OCI-LY7 (cell line): ENCODE measurements around the gene TMCC1. TPM values are rescaled to one million over a fixed set of nuclear protein-coding genes. Genes with fewer than 3 reads are reported as not detected.

Source experiments
- BruUV-seq: library from RNA; stranded (reverse); fragments of 400-500 nt; replicated peaks from 2 replicates; lab custom pipeline; 2021; lab: Mats Ljungman, UMichigan
- CTCF ChIA-PET: fragments of 300-600 bp; sonication (Branson Sonifier 250); formaldehyde crosslinking; loops from one replicate; lab custom pipeline; 2022; ENCODE audit warnings: antibody characterized with exemption; ENCODE audit not compliant: unreplicated experiment; lab: Charles Lee
- POLR2A ChIA-PET: fragments of 300-600 bp; sonication (Branson Sonifier 250); formaldehyde crosslinking; loops from one replicate; lab custom pipeline; 2022; ENCODE audit warnings: antibody characterized with exemption; lab: Charles Lee
- DNase-seq: peaks from one replicate; pipeline ENCODE4 v3.0.0-alpha.2; 2015; ENCODE audit warnings: low spot score
- H2AFZ ChIP-seq: fragments of 200-600 bp; sonication (generic), shearing (Covaris generic); 2 replicates; pipeline ENCODE4 v1.6.1; 2014; ENCODE audit warnings: mild to moderate bottlenecking, antibody characterized with exemption, low read length, moderate library complexity
- H3K27ac ChIP-seq: fragments of 200-600 bp; sonication (generic); 2 replicates; pipeline ENCODE4 v1.5.1; 2014; ENCODE audit warnings: mixed run types, low read depth, mild to moderate bottlenecking, moderate library complexity, low read length, inconsistent platforms; ENCODE audit not compliant: poor library complexity, severe bottlenecking
- H3K36me3 ChIP-seq: fragments of 200-600 bp; sonication (generic); 2 replicates; pipeline ENCODE4 v1.6.1; 2014; ENCODE audit warnings: mild to moderate bottlenecking, antibody characterized with exemption, low read length, moderate library complexity, mixed read lengths; ENCODE audit not compliant: insufficient read depth
- H3K4me1 ChIP-seq: fragments of 200-600 bp; sonication (generic); 2 replicates; pipeline ENCODE4 v1.5.1; 2014; ENCODE audit warnings: mild to moderate bottlenecking, low read length; ENCODE audit not compliant: insufficient read depth, poor library complexity, severe bottlenecking
- H3K4me2 ChIP-seq: fragments of 200-600 bp; sonication (generic); 2 replicates; pipeline ENCODE4 v1.6.1; 2014; ENCODE audit warnings: mild to moderate bottlenecking, low read length
- H3K4me3 ChIP-seq: fragments of 200-600 bp; sonication (generic); 2 replicates; pipeline ENCODE4 v1.5.1; 2014; ENCODE audit warnings: mild to moderate bottlenecking, low read depth, low read length; ENCODE audit not compliant: poor library complexity, severe bottlenecking
- H3K79me2 ChIP-seq: fragments of 200-600 bp; sonication (generic); 2 replicates; pipeline ENCODE4 v1.6.1; 2016; ENCODE audit warnings: low read depth, mild to moderate bottlenecking, low read length, moderate library complexity, mixed read lengths; ENCODE audit not compliant: insufficient read depth
- H3K9me2 ChIP-seq: fragments of 200-600 bp; sonication (generic); 2 replicates; pipeline ENCODE4 v1.6.1; 2016; ENCODE audit warnings: mild to moderate bottlenecking, low read length, mixed read lengths; ENCODE audit not compliant: insufficient read depth
- H3K9me3 ChIP-seq: fragments of 200-600 bp; sonication (generic); 2 replicates; pipeline ENCODE4 v1.6.1; 2014; ENCODE audit warnings: mild to moderate bottlenecking, mixed run types, low read length, mixed read lengths
- H4K20me1 ChIP-seq: fragments of 200-600 bp; sonication (generic); 2 replicates; pipeline ENCODE4 v1.6.1; 2014; ENCODE audit warnings: mild to moderate bottlenecking, antibody characterized with exemption, low read length, moderate library complexity, mixed read lengths; ENCODE audit not compliant: insufficient read depth
- CTCF ChIP-seq: fragments of 200-600 bp; sonication (generic); conservative IDR thresholded peaks from 2 replicates; pipeline ENCODE4 v1.5.1; 2014; ENCODE audit warnings: mild to moderate bottlenecking, antibody characterized with exemption, low read length, moderate library complexity, mixed read lengths
- EZH2phosphoT487 ChIP-seq: fragments of 200-600 bp; sonication (generic); IDR thresholded peaks from 2 replicates; pipeline ENCODE4 v1.6.1; 2018; ENCODE audit warnings: low read depth, borderline replicate concordance, mild to moderate bottlenecking, mixed run types, antibody characterized with exemption, low read length, moderate library complexity, mixed read lengths
- intact Hi-C: fragments of 100-400 bp; cut with micrococcal nuclease; formaldehyde crosslinking; loops from one replicate; pipeline ENCODE4 v1.10.0; 2022; ENCODE audit not compliant: unreplicated experiment
- total RNA-seq, 2 experiments: library from RNA; depleted of rRNA in 1 of 2; stranded (reverse); fragments of >200 nt in 1 of 2; shearing (Covaris generic) in 1 of 2; gene quantifications; 2 replicates each; pipeline ENCODE4 v1.2.3, GENCODE V29; 2014 to 2022

TMCC1 gene
- total RNA-seq, 2 experiments from 2014 or later: 31.7 to 38.8 TPM

GRCh38 chr3:129633751-129634481 lies 259.6 kb downstream of the TMCC1 start:
- ChIA-PET CTCF (no interaction called here), POLR2A (interaction anchor here (0.6 kb wide), 1 partner anchor 11 kb away, joined by 3 read pairs; no protein-coding TSS in a partner anchor)

GRCh38 chr3:129632977-129633376 lies 260.5 kb downstream of the TMCC1 start:
- no peaks in the 10 kb centered on the region for H3K36me3 ChIP-seq
- CTCF ChIA-PET: no interaction called here
- H4K20me1 ChIP-seq: no peaks in the 10 kb centered on the region; the same call in 1 of the 2 replicates
- no peak overlapping the region for H3K4me3 ChIP-seq
- intact Hi-C loops: no loop called here
- H3K4me1 ChIP-seq: no peaks in the 10 kb centered on the region
- POLR2A ChIA-PET: no interaction called here
- H3K27ac ChIP-seq: no peak overlapping the region
- H3K9me3 ChIP-seq: 0 out of 2 replicates have a peak, but pooled peaks cover 6% of the 10 kb centered on the region
- no peak overlapping the region for H2AFZ ChIP-seq
- BruUV-seq: no TSS peak
- H3K4me2 ChIP-seq: no peak overlapping the region
- no peak for DNase-seq
- no peaks in the 10 kb centered on the region for H3K79me2 ChIP-seq
- H3K9me2 ChIP-seq: no peaks in the 10 kb centered on the region
- TF ChIP-seq CTCF: no peak
- no peak for TF ChIP-seq EZH2phosphoT487

More at GRCh38 chr3:129633751-129634481, 259.6 kb downstream of the TMCC1 start:
- Histone ChIP-seq H2AFZ (no peak overlapping the region), H3K4me1 (no peaks in the 10 kb centered on the region), H3K9me3 (0 out of 2 replicates have a peak, but pooled peaks cover 6% of the 10 kb centered on the region), H3K4me2 (no peak overlapping the region), H4K20me1 (no peaks in the 10 kb centered on the region; the same call in 1 of the 2 replicates), H3K9me2 (no peaks in the 10 kb centered on the region), H3K4me3 (no peak overlapping the region), H3K27ac (no peak overlapping the region), H3K36me3 (no peaks in the 10 kb centered on the region), H3K79me2 (no peaks in the 10 kb centered on the region)
- TF ChIP-seq CTCF: no peak
- TF ChIP-seq EZH2phosphoT487: no peak
- no peak for DNase-seq
- intact Hi-C loops: no loop called here
- no TSS peak for BruUV-seq

GRCh38 chr3:129632556-129632955 lies 261.0 kb downstream of the TMCC1 start:
- POLR2A ChIA-PET: no interaction called here
- Histone ChIP-seq H3K79me2 (no peaks in the 10 kb centered on the region), H3K4me2 (no peak overlapping the region), H3K9me2 (no peaks in the 10 kb centered on the region), H4K20me1 (no peaks in the 10 kb centered on the region), H3K9me3 (0 out of 2 replicates have a peak, but pooled peaks cover 6% of the 10 kb centered on the region), H3K27ac (no peak overlapping the region), H3K4me3 (no peak overlapping the region), H3K36me3 (no peaks in the 10 kb centered on the region), H3K4me1 (no peaks in the 10 kb centered on the region), H2AFZ (no peak overlapping the region)
- DNase-seq: no peak
- BruUV-seq: no TSS peak
- CTCF ChIA-PET: no interaction called here
- intact Hi-C loops: no loop called here
- TF ChIP-seq CTCF (no peak), EZH2phosphoT487 (no peak)
